IMR-90 (cell line): ENCODE data around the gene IRF2. TPM values are rescaled to one million over a fixed set of nuclear protein-coding genes. Genes with fewer than 3 reads are reported as not detected.

ENCODE experiments used
- ATAC-seq: fragments of 200-7000 bp; cut with Tn5 transposase; 2 replicates; pipeline ENCODE4 v1.9.1; 2020; ENCODE audit warnings: low read depth, mild to moderate bottlenecking, moderate library complexity
- BruUV-seq: library from RNA; stranded (reverse); fragments of 400-500 nt; replicated peaks from 2 replicates; lab custom pipeline; 2021; lab: Mats Ljungman, UMichigan
- CTCF ChIA-PET: fragments of 300-600 bp; formaldehyde crosslinking; extraction: SDS; loops from one replicate; lab custom pipeline; 2021; ENCODE audit warnings: antibody characterized with exemption; lab: Yijun Ruan, JAX
- POLR2A ChIA-PET: fragments of 300-600 bp; sonication (Branson Sonifier 250); formaldehyde crosslinking; loops from one replicate; lab custom pipeline; 2022; ENCODE audit warnings: antibody characterized with exemption; ENCODE audit not compliant: unreplicated experiment; lab: Charles Lee
- DNase-seq: peaks from one replicate; pipeline ENCODE4 v3.0.0; 2013
- H2AFZ ChIP-seq: replicated peaks from 2 replicates; pipeline ENCODE3; 2013; ENCODE audit warnings: low read length, mild to moderate bottlenecking; ENCODE audit not compliant: poor library complexity
- H2AK5ac ChIP-seq: 2 replicates; pipeline ENCODE4 v1.6.1; 2013; ENCODE audit warnings: low read depth, low read length, inconsistent platforms
- H2AK9ac ChIP-seq: replicated peaks from 2 replicates; pipeline ENCODE3; 2013; ENCODE audit warnings: mild to moderate bottlenecking, low read depth, low read length, moderate library complexity; ENCODE audit not compliant: poor library complexity
- H2BK120ac ChIP-seq: 2 replicates; pipeline ENCODE4 v1.6.1; 2013; ENCODE audit warnings: low read depth, low read length, inconsistent platforms
- H2BK15ac ChIP-seq: 3 replicates; pipeline ENCODE4 v1.6.1; 2013; ENCODE audit warnings: low read depth, low read length, inconsistent platforms
- H2BK20ac ChIP-seq: 2 replicates; pipeline ENCODE4 v1.6.1; 2013; ENCODE audit warnings: low read depth, mild to moderate bottlenecking, inconsistent platforms, low read length, moderate library complexity
- H2BK5ac ChIP-seq: 2 replicates; pipeline ENCODE4 v1.6.1; 2013; ENCODE audit warnings: mild to moderate bottlenecking, low read depth, low read length, inconsistent platforms; ENCODE audit not compliant: poor library complexity, severe bottlenecking
- H3K14ac ChIP-seq: replicated peaks from 2 replicates; pipeline ENCODE4 v1.6.1; 2013; ENCODE audit warnings: low read depth, low read length, inconsistent platforms
- H3K18ac ChIP-seq: 2 replicates; pipeline ENCODE4 v1.6.1; 2013; ENCODE audit warnings: low read depth, low read length, control low read depth
- H3K23ac ChIP-seq: 2 replicates; pipeline ENCODE4 v1.6.1; 2013; ENCODE audit warnings: low read depth, low read length, inconsistent platforms
- H3K27ac ChIP-seq: 2 replicates; pipeline ENCODE4 v1.5.1; 2013; ENCODE audit warnings: mild to moderate bottlenecking, control low read depth, low read length; ENCODE audit not compliant: insufficient read depth
- H3K27me3 ChIP-seq: 2 replicates; pipeline ENCODE4 v1.6.1; 2013; ENCODE audit warnings: low read length; ENCODE audit not compliant: control insufficient read depth, insufficient read depth
- H3K36me3 ChIP-seq: 2 replicates; pipeline ENCODE4 v1.6.1; 2013; ENCODE audit warnings: low read length, mixed read lengths; ENCODE audit not compliant: control insufficient read depth, insufficient read depth
- H3K4ac ChIP-seq: 2 replicates; pipeline ENCODE4 v1.6.1; 2013; ENCODE audit warnings: low read depth, low read length, inconsistent platforms
- H3K4me1 ChIP-seq: 2 replicates; pipeline ENCODE4 v1.6.1; 2013; ENCODE audit warnings: low read length, mixed read lengths; ENCODE audit not compliant: control insufficient read depth, insufficient read depth
- H3K4me2 ChIP-seq: 2 replicates; pipeline ENCODE4 v1.6.1; 2013; ENCODE audit warnings: low read depth, mild to moderate bottlenecking, control low read depth, low read length, moderate library complexity
- H3K4me3 ChIP-seq: 2 replicates; pipeline ENCODE4 v1.5.1; 2013; ENCODE audit warnings: low read depth, mild to moderate bottlenecking, control low read depth, low read length, moderate library complexity; ENCODE audit not compliant: insufficient read depth
- H3K56ac ChIP-seq: 2 replicates; pipeline ENCODE4 v1.6.1; 2013; ENCODE audit warnings: low read length, inconsistent platforms; ENCODE audit not compliant: insufficient read depth; ENCODE audit errors: extremely low read depth
- H3K79me1 ChIP-seq, 2 experiments: 2 replicates each; pipeline ENCODE4 v1.6.1; 2013; ENCODE audit warnings: low read length in 2 of 2, inconsistent platforms in 1 of 2, low read depth in 1 of 2
- H3K9ac ChIP-seq: 2 replicates; pipeline ENCODE4 v1.6.1; 2013; ENCODE audit warnings: low read depth, low read length, control low read depth
- H3K9me1 ChIP-seq: 2 replicates; pipeline ENCODE4 v1.6.1; 2013; ENCODE audit warnings: low read length, inconsistent platforms; ENCODE audit not compliant: insufficient read depth
- H3K9me3 ChIP-seq: 2 replicates; pipeline ENCODE4 v1.6.1; 2013; ENCODE audit warnings: low read length; ENCODE audit not compliant: control insufficient read depth, insufficient read depth
- H4K20me1 ChIP-seq: 2 replicates; pipeline ENCODE4 v1.6.1; 2013; ENCODE audit warnings: low read length, inconsistent platforms; ENCODE audit not compliant: insufficient read depth
- H4K5ac ChIP-seq: 2 replicates; pipeline ENCODE4 v1.6.1; 2013; ENCODE audit warnings: mild to moderate bottlenecking, low read depth, low read length, control low read depth
- H4K8ac ChIP-seq, 2 experiments: 2 replicates each; pipeline ENCODE4 v1.6.1; 2013; ENCODE audit warnings: low read depth in 2 of 2, low read length in 2 of 2, control low read depth in 1 of 2, inconsistent platforms in 1 of 2
- H4K91ac ChIP-seq: 2 replicates; pipeline ENCODE4 v1.6.1; 2013; ENCODE audit warnings: low read depth, low read length, inconsistent platforms; ENCODE audit not compliant: insufficient read depth
- FOS ChIP-seq: fragments of 150-350 bp; IDR thresholded peaks from 2 replicates; pipeline ENCODE4 v1.6.1; 2016; ENCODE audit warnings: low read depth, low read length
- WGBS, 2 experiments: methylation state at CpG; one replicate each; pipeline versions ENCODE4 v1.1.5 to v1.1.7; 2013; ENCODE audit warnings: missing lambda C conversion rate in 2 of 2; ENCODE audit not compliant: insufficient read length in 1 of 2; ENCODE audit errors: extremely low coverage in 2 of 2; 5-methylcytosine and 5-hydroxymethylcytosine counted together
- dilution Hi-C: fragments of 300-500 bp; cut with HindIII; formaldehyde crosslinking; loops from one replicate; pipeline ENCODE4 v1.14.3; 2018; ENCODE audit warnings: low sequenced_read_pairs; ENCODE audit not compliant: unreplicated experiment
- in situ Hi-C: fragments of 300-500 bp; cut with MboI; formaldehyde crosslinking; loops from 3 replicates; pipeline ENCODE4 v1.14.3; 2019; ENCODE audit warnings: low sequenced_read_pairs, inconsistent platforms, mixed read lengths
- intact Hi-C: fragments of 100-400 bp; cut with micrococcal nuclease; formaldehyde crosslinking; loops from 2 replicates; pipeline ENCODE4 v1.10.0; 2022
- polyA plus RNA-seq, 3 experiments: library from polyadenylated mRNA; depleted of rRNA; stranded (reverse); fragments of >200 nt; gene quantifications; 2 replicates each; pipeline ENCODE4 v1.2.3, GENCODE V29; 2012; ENCODE audit warnings: low replicate concordance in 1 of 3
- total RNA-seq: library from RNA; depleted of rRNA; stranded (reverse); fragments of >200 nt; gene quantifications from 2 replicates; pipeline ENCODE4 v1.2.3, GENCODE V29; 2012

Gene IRF2
- total and polyA plus RNA-seq, 2 of the 4 experiments (the other 2 are of a cell fraction): 16.5 to 21.9 TPM

DNA sequence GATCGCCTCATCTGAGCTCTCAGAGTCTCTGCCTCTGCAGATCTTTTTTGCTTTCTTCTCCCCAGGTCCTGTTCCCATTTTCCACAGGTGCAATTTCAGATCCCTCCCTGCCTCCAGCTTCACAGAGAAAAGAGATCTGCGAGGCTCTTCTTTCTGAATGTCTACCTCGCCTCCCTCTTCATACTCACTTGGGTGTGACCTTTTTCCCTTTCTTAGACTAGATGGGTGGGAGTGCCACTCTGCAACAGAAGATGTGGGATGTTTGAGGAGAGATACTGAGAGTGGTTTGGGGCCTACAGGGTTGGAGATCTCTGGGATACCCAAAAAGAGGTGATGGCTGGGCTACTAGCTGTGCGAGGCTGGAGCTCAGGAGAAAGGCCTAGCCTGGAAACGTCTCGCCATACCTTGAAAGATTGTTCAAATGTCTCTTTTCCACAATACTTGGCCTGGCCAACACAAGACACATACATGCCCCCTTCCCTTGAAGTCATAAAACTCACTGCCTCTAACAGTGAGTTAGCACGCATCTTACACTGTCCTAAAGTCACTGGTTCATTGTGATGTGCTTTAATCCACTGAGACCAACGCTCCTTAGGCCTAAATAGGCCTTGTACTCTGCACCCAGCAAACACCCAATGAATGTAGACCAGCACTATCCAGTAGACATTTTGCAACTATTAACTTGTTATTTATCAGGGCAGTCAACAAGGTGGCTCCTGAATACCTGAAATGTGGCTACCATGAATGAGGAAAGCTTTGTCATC is 33.6 kb downstream of the IRF2 start:
- ChIA-PET POLR2A (no interaction called here), CTCF (no interaction called here)
- H4K5ac ChIP-seq: no peak overlapping the region
- peak overlapping the region; percentile 2; the same call in 1 of the 2 replicates for H4K91ac ChIP-seq
- 0 out of 2 replicates have a peak overlapping the region, but pooled peaks have one; percentile 33 for H3K14ac ChIP-seq
- peak overlapping the region; percentile 40 for H2AFZ ChIP-seq
- H3K56ac ChIP-seq: no peak overlapping the region
- peak overlapping the region; percentile 0; the same call in 1 of the 2 replicates for H2AK5ac ChIP-seq
- peaks cover 28% of the 10 kb centered on the region for H3K9me1 ChIP-seq
- peak overlapping the region; percentile 15; the same call in 1 of the 2 replicates for H3K4ac ChIP-seq
- peak overlapping the region; percentile 51 for H3K4me2 ChIP-seq
- H3K27ac ChIP-seq: peak overlapping the region; percentile 9; the same call in 1 of the 2 replicates
- ATAC-seq (no peak), DNase-seq (no peak)
- H3K4me1 ChIP-seq: peaks cover 24% of the 10 kb centered on the region
- no peaks in the 10 kb centered on the region for H3K36me3 ChIP-seq
- no peaks in the 10 kb centered on the region for H3K27me3 ChIP-seq
- no peak overlapping the region; the same call in 1 of the 2 replicates for H3K18ac ChIP-seq
- intact Hi-C loops: no loop called here
- no peak overlapping the region for H2AK9ac ChIP-seq
- dilution Hi-C loops: no loop called here
- peak overlapping the region; percentile 48; the same call in 1 of the 2 replicates for H3K23ac ChIP-seq
- no peak overlapping the region for H2BK20ac ChIP-seq
- 90% methylated on average over 2 of the region's 8 CpGs; no CpG with 5 or more reads in 1 of the 2 experiments for WGBS, 2 experiments
- no peak overlapping the region for H3K4me3 ChIP-seq
- H3K9ac ChIP-seq: no peak overlapping the region
- TF ChIP-seq FOS: no peak
- no peak overlapping the region for H2BK5ac ChIP-seq
- peaks cover 55 to 83% of the 10 kb centered on the region in 2 experiments for H3K79me1 ChIP-seq
- H3K9me3 ChIP-seq: no peaks in the 10 kb centered on the region
- H2BK15ac ChIP-seq: 0 out of 3 replicates have a peak overlapping the region, but pooled peaks have one; percentile 32
- peaks cover 33% of the 10 kb centered on the region for H4K20me1 ChIP-seq
- H4K8ac ChIP-seq: no peak overlapping the region
- H2BK120ac ChIP-seq: peak overlapping the region; percentile 22; the same call in 1 of the 2 replicates
- BruUV-seq: no TSS peak
- in situ Hi-C loops: no loop called here
